Upper lobe of right lung (tissue), 1 donor: ENCODE results near the gene SDS. TPM values are rescaled to one million over a fixed set of nuclear protein-coding genes. Genes with fewer than 3 reads are reported as not detected.

Experiments used
- ATAC-seq: fragments of 200-7000 bp; cut with Tn5 transposase; one replicate; pipeline ENCODE4 v1.9.1; 2020; ENCODE audit warnings: mild to moderate bottlenecking, moderate library complexity
- DNase-seq: peaks from one replicate; pipeline ENCODE4 v3.0.0-alpha.2; 2020
- H3K27ac ChIP-seq: fragments of 200-600 bp; one replicate; pipeline ENCODE4 v1.8.0; 2022
- H3K27me3 ChIP-seq: fragments of 200-600 bp; one replicate; pipeline ENCODE4 v1.8.0; 2022; ENCODE audit warnings: mild to moderate bottlenecking
- H3K36me3 ChIP-seq: fragments of 200-600 bp; one replicate; pipeline ENCODE4 v1.8.0; 2022
- H3K4me1 ChIP-seq: fragments of 200-600 bp; one replicate; pipeline ENCODE4 v1.8.0; 2022
- H3K4me3 ChIP-seq: fragments of 200-600 bp; one replicate; pipeline ENCODE4 v1.8.0; 2022; ENCODE audit warnings: mild to moderate bottlenecking
- H3K9me3 ChIP-seq: fragments of 200-600 bp; one replicate; pipeline ENCODE4 v1.8.0; 2022
- CTCF ChIP-seq: fragments of 200-600 bp; IDR thresholded peaks from one replicate; pipeline ENCODE4 v1.8.0; 2022; ENCODE audit warnings: antibody characterized with exemption
- intact Hi-C: fragments of 100-400 bp; cut with DNase I; formaldehyde crosslinking; loops from one replicate; pipeline ENCODE4 v1.11.0; 2022
- total RNA-seq: library from RNA; stranded (reverse); fragmentation: NEBNext Ultra II Directional; extraction: Animal tissue kit (Norgen Biotek cat#: 25700); gene quantifications from one replicate; pipeline ENCODE4 v1.2.1, GENCODE V29; 2021
- donor health status: DM: no; HTN: yes; CAD: no; lungs with severe emphysema.

The SDS gene
- total RNA-seq, 1 donor from 2014 or later, result 2.4 TPM

GRCh38 chr12:113409462-113410124 is 5.9 kb upstream of the SDS start:
- no peak for TF ChIP-seq CTCF
- ATAC-seq (no peak), DNase-seq (no peak)
- Histone ChIP-seq H3K9me3 (no peaks in the 10 kb centered on the region), H3K27me3 (peaks cover 5% of the 10 kb centered on the region), H3K4me3 (no peak overlapping the region), H3K27ac (no peak overlapping the region), H3K4me1 (peaks cover 1% of the 10 kb centered on the region), H3K36me3 (no peaks in the 10 kb centered on the region)
- intact Hi-C loops, result no loop called here

DNA sequence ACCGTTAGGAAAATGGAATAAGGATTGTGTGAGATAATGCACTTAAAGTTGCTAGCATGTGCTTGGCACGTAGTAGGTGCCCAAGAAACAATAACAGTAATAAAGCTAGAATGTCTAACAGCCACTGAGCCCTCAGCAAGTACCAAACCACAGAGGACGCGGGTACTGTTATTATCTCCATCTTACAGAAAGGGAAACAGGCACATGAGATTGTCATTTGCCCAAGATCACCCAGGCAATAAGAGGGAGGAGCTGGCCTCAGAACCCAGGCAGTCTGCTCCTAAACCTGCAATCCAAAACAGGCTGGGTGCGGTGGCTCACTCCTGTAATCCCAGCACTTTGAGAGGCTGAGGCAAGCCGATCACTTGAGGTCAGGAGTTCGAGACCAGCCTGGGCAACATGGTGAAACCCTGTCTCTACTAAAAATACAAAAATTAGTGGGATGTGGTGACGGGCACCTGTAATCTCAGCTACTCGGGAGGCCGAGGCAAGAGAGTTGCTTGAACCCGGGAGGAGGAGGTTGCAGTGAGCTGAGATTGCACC is 5.1 kb upstream of the SDS start:
- H3K36me3 ChIP-seq, result no peaks in the 10 kb centered on the region
- H3K27ac ChIP-seq, result no peak overlapping the region
- H3K27me3 ChIP-seq, result peaks cover 5% of the 10 kb centered on the region
- no peak for TF ChIP-seq CTCF
- no peak for ATAC-seq
- H3K4me3 ChIP-seq, result no peak overlapping the region
- DNase-seq, result no peak
- intact Hi-C loops, result no loop called here
- no peaks in the 10 kb centered on the region for H3K9me3 ChIP-seq
- peaks cover 9% of the 10 kb centered on the region for H3K4me1 ChIP-seq

- intact Hi-C loops, result no loop called here
- no peak overlapping the region for H3K27ac ChIP-seq
- H3K4me3 ChIP-seq, result no peak overlapping the region
- DNase-seq, result no peak
- H3K9me3 ChIP-seq, result no peaks in the 10 kb centered on the region
- no peak for ATAC-seq
- TF ChIP-seq CTCF, result no peak
- peaks cover 5% of the 10 kb centered on the region for H3K27me3 ChIP-seq
- peaks cover 13% of the 10 kb centered on the region for H3K4me1 ChIP-seq
- H3K36me3 ChIP-seq, result no peaks in the 10 kb centered on the region
Observed at GRCh38 chr12:113407931-113408600, 4.4 kb upstream of the SDS start.

- DNase-seq, result no peak
- H3K4me3 ChIP-seq, result no peak overlapping the region
- no peak for ATAC-seq
- no peak overlapping the region for H3K27ac ChIP-seq
- TF ChIP-seq CTCF, result no peak
- no peaks in the 10 kb centered on the region for H3K9me3 ChIP-seq
- peaks cover 13% of the 10 kb centered on the region for H3K4me1 ChIP-seq
- no peaks in the 10 kb centered on the region for H3K36me3 ChIP-seq
- intact Hi-C loops, result no loop called here
- H3K27me3 ChIP-seq, result peaks cover 5% of the 10 kb centered on the region
Observed at GRCh38 chr12:113405694-113406093, 2.0 kb upstream of the SDS start.

GRCh38 chr12:113402586-113403260 is 964 bp downstream of the SDS start:
- DNase-seq (no peak), ATAC-seq (no peak)
- H3K4me1 ChIP-seq, result peaks cover 13% of the 10 kb centered on the region
- no peaks in the 10 kb centered on the region for H3K36me3 ChIP-seq
- no peak overlapping the region for H3K4me3 ChIP-seq
- intact Hi-C loops, result no loop called here
- peaks cover 16% of the 10 kb centered on the region for H3K27me3 ChIP-seq
- no peak for TF ChIP-seq CTCF
- no peaks in the 10 kb centered on the region for H3K9me3 ChIP-seq
- H3K27ac ChIP-seq, result no peak overlapping the region
